Tibial nerve (tissue), 4 donors: Measurements from ENCODE around the gene CACHD1.

ENCODE experiments used
- EP300 ChIP-seq, 2 donors: sonication (generic); formaldehyde crosslinking; IDR thresholded peaks; one replicate each; pipeline ENCODE4 v1.6.1; 2017; ENCODE audit warnings: antibody characterized with exemption in 2 of 2, mild to moderate bottlenecking in 1 of 2
- POLR2A ChIP-seq, 2 donors: fragments of 450-650 bp; IDR thresholded peaks; one replicate each; pipeline ENCODE4 v1.6.1; 2017; ENCODE audit warnings: antibody characterized with exemption in 2 of 2, mild to moderate bottlenecking in 2 of 2, moderate library complexity in 2 of 2
- TF ChIP-seq, protein P1 (sequence below), 5 experiments: fragments of 200-600 bp in 3 of 5; fragments of 450-650 bp in 2 of 5; sonication (generic) in 3 of 5; IDR thresholded peaks; one replicate each; pipeline ENCODE4 v1.5.1; 2016 to 2019; ENCODE audit warnings: antibody characterized with exemption in 5 of 5, mild to moderate bottlenecking in 3 of 5, moderate library complexity in 2 of 5

DNA sequence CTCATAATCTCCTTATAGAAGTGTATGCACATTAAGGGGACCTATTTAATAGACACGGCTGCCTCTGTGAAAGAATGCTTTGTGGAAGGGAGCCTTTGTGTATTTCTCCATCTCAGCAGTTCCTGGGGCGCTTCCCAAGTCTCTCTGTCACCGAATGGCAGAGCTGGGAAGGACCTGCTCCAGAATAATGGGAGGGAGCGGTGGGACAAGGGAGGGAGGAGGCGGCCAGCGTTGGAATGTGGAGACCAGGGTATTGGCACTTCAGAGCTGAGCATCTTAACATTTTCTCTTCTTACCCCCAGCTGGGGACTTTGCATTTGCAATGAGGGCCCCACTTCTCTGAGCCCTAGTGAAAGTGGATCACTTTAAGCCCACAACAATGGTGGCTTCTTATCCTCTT lies 23.9 kb downstream of the CACHD1 start:
- TF ChIP-seq POLR2A (IDR thresholded peaks at IDR 0.05) (no peak), EP300 (IDR thresholded peaks at IDR 0.05) (no peak)
- TF ChIP-seq, protein P1, sequence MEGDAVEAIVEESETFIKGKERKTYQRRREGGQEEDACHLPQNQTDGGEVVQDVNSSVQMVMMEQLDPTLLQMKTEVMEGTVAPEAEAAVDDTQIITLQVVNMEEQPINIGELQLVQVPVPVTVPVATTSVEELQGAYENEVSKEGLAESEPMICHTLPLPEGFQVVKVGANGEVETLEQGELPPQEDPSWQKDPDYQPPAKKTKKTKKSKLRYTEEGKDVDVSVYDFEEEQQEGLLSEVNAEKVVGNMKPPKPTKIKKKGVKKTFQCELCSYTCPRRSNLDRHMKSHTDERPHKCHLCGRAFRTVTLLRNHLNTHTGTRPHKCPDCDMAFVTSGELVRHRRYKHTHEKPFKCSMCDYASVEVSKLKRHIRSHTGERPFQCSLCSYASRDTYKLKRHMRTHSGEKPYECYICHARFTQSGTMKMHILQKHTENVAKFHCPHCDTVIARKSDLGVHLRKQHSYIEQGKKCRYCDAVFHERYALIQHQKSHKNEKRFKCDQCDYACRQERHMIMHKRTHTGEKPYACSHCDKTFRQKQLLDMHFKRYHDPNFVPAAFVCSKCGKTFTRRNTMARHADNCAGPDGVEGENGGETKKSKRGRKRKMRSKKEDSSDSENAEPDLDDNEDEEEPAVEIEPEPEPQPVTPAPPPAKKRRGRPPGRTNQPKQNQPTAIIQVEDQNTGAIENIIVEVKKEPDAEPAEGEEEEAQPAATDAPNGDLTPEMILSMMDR (IDR thresholded peaks at IDR 0.05) = no peak
